ENCODE measurements around the gene PLA2G6. TPM values are rescaled to one million over a fixed set of nuclear protein-coding genes. Genes with fewer than 3 reads are reported as not detected.

The PLA2G6 gene
- total RNA-seq, 3 donors from 2014 or later: 41.1 to 68.1 (median 59.3) TPM

DNA sequence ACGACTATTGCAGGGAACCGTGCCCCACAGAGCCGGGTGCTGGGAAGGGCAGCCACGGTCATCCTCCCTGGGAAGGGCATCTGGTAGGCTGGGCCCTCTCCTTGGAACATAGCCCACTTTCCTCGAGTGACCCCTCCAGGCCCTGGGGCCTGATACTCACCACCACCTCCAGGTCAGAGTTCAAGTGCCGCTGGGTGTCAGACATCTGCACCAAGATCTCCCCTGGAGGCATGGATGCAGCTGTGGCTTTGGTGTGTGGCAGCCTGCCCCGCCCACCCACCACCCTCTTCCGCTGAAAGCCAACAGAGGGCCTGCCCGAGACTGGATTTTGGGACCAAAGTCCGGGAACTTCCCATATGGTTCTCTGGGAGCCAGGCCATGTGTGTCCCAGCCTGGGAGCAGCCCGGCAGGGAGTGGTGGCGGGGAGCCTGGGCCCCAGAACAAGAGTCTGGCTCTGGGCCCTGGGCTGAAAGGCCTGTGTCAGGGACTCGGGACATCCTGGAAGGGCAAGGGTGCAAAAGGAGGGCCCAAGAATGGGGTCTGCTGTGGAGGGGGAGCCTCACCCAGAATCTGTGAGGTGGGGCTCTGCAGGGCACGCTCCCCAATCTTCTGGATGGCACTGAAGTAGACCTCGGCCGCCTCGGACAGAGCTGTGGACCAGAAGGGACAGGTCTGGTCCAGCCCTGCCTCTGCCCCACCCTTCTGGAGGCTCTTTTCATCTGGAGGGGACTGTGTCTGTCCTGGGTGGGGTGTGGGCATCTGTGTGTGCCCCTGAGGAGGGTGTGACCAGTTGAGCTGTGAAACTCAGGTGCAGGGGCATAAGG is 73.7 kb downstream of the PLA2G6 start:
- Histone ChIP-seq H3K27me3 (no peaks in the 10 kb centered on the region), H3K4me3 (no peak overlapping the region), H3K36me3 (no peaks in the 10 kb centered on the region), H3K9me3 (no peaks in the 10 kb centered on the region), H3K4me1 (no peaks in the 10 kb centered on the region), H3K27ac (no peak overlapping the region)
- intact Hi-C loops (cut with DNase I; ENCODE audit: low total_unique reads): no loop called here
- TF ChIP-seq, protein P1, sequence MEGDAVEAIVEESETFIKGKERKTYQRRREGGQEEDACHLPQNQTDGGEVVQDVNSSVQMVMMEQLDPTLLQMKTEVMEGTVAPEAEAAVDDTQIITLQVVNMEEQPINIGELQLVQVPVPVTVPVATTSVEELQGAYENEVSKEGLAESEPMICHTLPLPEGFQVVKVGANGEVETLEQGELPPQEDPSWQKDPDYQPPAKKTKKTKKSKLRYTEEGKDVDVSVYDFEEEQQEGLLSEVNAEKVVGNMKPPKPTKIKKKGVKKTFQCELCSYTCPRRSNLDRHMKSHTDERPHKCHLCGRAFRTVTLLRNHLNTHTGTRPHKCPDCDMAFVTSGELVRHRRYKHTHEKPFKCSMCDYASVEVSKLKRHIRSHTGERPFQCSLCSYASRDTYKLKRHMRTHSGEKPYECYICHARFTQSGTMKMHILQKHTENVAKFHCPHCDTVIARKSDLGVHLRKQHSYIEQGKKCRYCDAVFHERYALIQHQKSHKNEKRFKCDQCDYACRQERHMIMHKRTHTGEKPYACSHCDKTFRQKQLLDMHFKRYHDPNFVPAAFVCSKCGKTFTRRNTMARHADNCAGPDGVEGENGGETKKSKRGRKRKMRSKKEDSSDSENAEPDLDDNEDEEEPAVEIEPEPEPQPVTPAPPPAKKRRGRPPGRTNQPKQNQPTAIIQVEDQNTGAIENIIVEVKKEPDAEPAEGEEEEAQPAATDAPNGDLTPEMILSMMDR (IDR thresholded peaks at IDR 0.05): no peak
- TF ChIP-seq POLR2AphosphoS5 (IDR thresholded peaks at IDR 0.05): no peak
- TF ChIP-seq POLR2A (IDR thresholded peaks at IDR 0.05): no peak
- no peak for DNase-seq (ENCODE audit: low spot score in 2 of 2)

DNA sequence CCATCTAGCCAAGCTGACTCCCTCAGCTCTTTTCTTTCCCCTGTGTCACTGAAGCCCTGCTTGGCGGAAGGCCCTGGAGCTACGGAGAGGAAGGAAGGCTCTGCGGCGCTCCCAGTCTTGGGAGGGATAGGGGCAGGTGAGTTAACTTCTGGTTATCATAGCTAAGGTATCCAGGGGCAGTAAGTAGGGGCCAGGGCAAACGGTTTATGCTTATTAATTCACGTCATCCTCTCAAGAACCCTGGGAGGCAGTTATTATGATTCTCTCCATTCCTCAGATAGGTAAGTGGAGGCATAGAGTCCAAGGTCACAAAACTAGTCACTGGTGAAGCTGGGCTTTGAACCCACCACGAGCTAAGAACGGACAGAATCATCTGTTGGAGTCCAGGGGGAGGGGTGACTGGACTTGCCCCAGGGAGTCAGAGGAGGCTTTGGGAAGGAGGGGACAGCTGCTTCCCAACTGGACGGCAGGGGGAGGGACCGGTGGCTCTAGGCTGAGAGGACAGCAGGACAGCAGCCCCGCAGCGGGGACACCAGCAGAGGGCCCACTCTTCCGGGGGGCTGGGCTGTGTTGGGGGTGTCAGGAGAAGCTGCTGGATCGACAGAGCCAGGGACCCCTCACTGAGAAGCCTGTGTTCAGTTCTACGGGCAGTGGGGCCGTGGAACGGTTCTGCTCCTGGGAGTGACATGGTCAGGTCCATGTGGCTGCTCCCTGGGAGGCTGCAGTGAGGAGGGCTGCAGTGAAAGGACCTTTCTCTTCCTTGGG is 74.6 kb downstream of the PLA2G6 start:
- TF ChIP-seq, protein P1 (IDR thresholded peaks at IDR 0.05): no peak
- TF ChIP-seq POLR2AphosphoS5 (IDR thresholded peaks at IDR 0.05) (no peak), POLR2A (IDR thresholded peaks at IDR 0.05) (no peak)
- no peak for DNase-seq (ENCODE audit: low spot score in 2 of 2)
- H3K27me3 ChIP-seq: no peaks in the 10 kb centered on the region
- H3K27ac ChIP-seq: no peak overlapping the region
- no peaks in the 10 kb centered on the region for H3K9me3 ChIP-seq
- no peaks in the 10 kb centered on the region for H3K36me3 ChIP-seq
- H3K4me3 ChIP-seq: no peak overlapping the region
- no peaks in the 10 kb centered on the region for H3K4me1 ChIP-seq
- intact Hi-C loops (cut with DNase I; ENCODE audit: low total_unique reads): no loop called here

DNA sequence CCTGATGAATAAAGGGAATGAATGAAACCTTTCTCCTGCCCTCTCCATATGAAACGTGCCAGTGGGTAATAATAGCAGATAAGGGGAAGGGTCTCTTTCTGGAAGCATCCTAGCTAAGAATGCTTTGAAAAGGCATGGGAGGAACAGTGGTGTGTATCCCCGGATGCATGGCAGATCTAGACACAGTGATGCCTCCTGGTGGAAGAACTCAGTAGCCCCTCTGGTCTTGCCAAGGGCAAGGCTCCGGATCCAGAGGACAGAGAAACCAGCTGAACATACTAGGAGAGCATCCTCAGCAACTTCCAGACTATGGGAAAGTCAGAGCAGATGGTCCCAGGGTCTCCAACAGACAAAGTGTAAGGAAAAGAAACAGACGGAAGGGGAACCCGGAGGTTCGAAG is 77.5 kb downstream of the PLA2G6 start:
- Histone ChIP-seq H3K27ac (no peak overlapping the region), H3K4me1 (no peaks in the 10 kb centered on the region), H3K9me3 (no peaks in the 10 kb centered on the region), H3K36me3 (no peaks in the 10 kb centered on the region), H3K4me3 (no peak overlapping the region), H3K27me3 (no peaks in the 10 kb centered on the region)
- intact Hi-C loops (cut with DNase I; ENCODE audit: low total_unique reads): no loop called here
- no peak for DNase-seq (ENCODE audit: low spot score in 2 of 2)
- TF ChIP-seq POLR2AphosphoS5 (IDR thresholded peaks at IDR 0.05) (no peak), POLR2A (IDR thresholded peaks at IDR 0.05) (no peak)
- TF ChIP-seq, protein P1 (IDR thresholded peaks at IDR 0.05): no peak

DNA sequence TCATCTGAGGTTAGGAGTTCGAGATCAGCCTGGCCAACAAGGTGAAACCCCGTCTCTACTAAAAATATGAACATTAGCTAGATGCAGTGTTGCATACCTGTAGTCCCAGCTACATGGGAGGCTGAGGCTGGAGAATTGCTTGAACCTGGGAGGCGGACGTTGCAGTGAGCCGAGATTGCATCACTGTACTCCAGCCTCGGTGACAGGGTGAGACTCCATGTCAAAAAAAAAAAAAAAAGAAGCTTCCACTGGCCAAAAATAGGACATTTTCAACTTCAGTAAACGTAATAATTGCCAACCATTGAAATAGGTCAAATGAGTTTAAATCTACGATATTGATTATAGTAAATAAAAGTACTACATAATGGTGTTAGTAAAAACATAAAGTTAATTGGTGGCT is 78.0 kb downstream of the PLA2G6 start:
- H3K4me1 ChIP-seq: no peaks in the 10 kb centered on the region
- no peaks in the 10 kb centered on the region for H3K36me3 ChIP-seq
- H3K27me3 ChIP-seq: no peaks in the 10 kb centered on the region
- intact Hi-C loops (cut with DNase I; ENCODE audit: low total_unique reads): no loop called here
- H3K9me3 ChIP-seq: no peaks in the 10 kb centered on the region
- no peak overlapping the region for H3K4me3 ChIP-seq
- H3K27ac ChIP-seq: no peak overlapping the region
- DNase-seq (ENCODE audit: low spot score in 2 of 2): no peak
- TF ChIP-seq, protein P1 (IDR thresholded peaks at IDR 0.05): no peak

Data from breast epithelium (tissue), 4 donors.